AG09319 (cell line): ENCODE results near the gene SMG7.

Source experiments
- DNase-seq: peaks from one replicate; pipeline ENCODE4 v3.0.0-alpha.2; 2010; ENCODE audit warnings: low read depth; ENCODE audit errors: extremely low read depth
- CTCF ChIP-seq: IDR thresholded peaks from 2 replicates; pipeline ENCODE4 v1.5.1; 2011; ENCODE audit warnings: low read depth, mild to moderate bottlenecking, inconsistent platforms, low read length, moderate library complexity

Gene SMG7

GRCh38 chr1:183596500-183596899 is 124.2 kb downstream of the SMG7 start:
- TF ChIP-seq CTCF: no peak
- no peak for DNase-seq

- DNase-seq: no peak
- no peak for TF ChIP-seq CTCF
Measured at GRCh38 chr1:183597656-183598347, 125.5 kb downstream of the SMG7 start.

- no peak for DNase-seq
- no peak for TF ChIP-seq CTCF
Measured at GRCh38 chr1:183598386-183598785, 126.1 kb downstream of the SMG7 start.

DNA sequence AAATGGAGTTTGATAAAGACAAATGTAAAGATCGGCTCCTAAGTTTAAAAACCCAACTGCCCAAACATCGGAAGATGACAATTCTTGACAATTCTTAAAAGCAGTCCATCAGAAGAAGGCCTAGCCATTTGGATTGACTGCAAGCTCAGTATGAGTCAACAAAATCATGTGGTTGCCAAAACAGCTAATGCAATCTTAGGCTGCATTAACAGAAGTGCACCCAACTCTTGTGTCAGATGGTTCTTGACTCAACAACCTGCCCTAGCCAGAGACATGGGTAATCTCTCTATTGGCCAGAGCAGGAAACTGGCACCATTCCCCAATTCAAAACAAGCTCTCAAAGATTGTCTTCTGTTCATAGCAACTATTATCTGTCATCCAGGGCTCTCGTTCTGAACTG is 127.8 kb downstream of the SMG7 start:
- TF ChIP-seq CTCF: no peak
- DNase-seq: peak; percentile 52

GRCh38 chr1:183600634-183601033 is 128.3 kb downstream of the SMG7 start:
- no peak for TF ChIP-seq CTCF
- no peak for DNase-seq

GRCh38 chr1:183602510-183602909 is 130.2 kb downstream of the SMG7 start:
- TF ChIP-seq CTCF: no peak
- DNase-seq: no peak
